ENCODE measurements around the gene CDC42BPB.

DNA sequence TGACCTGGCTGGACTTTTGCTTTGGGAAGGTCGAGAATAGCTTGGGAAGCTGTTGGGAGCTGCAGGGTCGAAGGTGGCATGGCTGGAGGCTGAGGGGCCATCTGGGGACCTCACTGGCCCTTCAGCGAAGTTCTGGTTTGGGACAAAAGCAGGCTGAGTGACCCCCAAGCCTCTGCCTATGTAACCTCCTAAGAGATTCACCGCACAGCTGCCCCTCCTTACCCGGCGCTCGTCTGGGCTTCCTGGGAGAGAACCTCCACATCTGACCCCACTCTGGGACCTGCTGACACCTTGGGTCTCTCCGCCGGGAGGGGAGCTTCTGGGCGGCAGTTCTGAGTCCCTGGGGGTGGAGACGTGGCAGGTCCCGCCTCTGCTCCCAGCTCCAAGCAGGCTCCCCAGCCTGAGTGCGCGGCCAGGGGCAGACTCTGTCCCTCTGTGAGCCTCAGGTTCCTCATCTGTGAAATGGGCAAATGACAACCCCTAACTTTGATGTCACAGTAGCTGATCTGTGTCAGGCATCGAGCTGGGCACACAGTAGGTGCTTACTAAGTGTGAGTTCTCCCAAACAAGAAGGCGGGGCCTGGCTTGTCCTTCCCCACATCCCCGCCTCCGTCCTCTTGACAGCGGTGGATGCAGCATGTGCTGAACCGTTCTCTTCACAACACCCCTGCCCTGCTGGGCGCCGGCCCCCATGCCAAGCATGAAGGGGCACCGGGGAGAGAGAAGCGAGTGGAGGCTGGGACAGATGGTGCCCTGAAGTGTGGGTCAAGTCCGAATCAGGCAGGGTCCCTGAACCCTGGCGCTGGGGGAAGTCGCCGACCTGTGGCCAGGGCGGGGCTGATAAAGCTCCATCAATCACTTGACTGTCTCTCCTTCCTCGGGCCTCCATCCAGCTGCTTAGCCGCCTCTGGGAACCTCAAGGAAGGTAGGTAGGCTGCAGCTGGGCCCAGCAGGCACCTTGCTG lies 40.9 kb upstream of the CDC42BPB start:
- TF ChIP-seq, protein P1, sequence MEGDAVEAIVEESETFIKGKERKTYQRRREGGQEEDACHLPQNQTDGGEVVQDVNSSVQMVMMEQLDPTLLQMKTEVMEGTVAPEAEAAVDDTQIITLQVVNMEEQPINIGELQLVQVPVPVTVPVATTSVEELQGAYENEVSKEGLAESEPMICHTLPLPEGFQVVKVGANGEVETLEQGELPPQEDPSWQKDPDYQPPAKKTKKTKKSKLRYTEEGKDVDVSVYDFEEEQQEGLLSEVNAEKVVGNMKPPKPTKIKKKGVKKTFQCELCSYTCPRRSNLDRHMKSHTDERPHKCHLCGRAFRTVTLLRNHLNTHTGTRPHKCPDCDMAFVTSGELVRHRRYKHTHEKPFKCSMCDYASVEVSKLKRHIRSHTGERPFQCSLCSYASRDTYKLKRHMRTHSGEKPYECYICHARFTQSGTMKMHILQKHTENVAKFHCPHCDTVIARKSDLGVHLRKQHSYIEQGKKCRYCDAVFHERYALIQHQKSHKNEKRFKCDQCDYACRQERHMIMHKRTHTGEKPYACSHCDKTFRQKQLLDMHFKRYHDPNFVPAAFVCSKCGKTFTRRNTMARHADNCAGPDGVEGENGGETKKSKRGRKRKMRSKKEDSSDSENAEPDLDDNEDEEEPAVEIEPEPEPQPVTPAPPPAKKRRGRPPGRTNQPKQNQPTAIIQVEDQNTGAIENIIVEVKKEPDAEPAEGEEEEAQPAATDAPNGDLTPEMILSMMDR (IDR thresholded peaks at IDR 0.05) = no peak
- no peak for TF ChIP-seq POLR2AphosphoS5 (IDR thresholded peaks at IDR 0.05)

All from breast epithelium (tissue), 3 donors.